Measurements from ENCODE around the gene TUBD1.
"Not testable (repeated sequence)": the region's sequence is repeated elsewhere in the genome, so short reads cannot be mapped to it uniquely, and the experiment has no call there.

The TUBD1 gene, protein sequence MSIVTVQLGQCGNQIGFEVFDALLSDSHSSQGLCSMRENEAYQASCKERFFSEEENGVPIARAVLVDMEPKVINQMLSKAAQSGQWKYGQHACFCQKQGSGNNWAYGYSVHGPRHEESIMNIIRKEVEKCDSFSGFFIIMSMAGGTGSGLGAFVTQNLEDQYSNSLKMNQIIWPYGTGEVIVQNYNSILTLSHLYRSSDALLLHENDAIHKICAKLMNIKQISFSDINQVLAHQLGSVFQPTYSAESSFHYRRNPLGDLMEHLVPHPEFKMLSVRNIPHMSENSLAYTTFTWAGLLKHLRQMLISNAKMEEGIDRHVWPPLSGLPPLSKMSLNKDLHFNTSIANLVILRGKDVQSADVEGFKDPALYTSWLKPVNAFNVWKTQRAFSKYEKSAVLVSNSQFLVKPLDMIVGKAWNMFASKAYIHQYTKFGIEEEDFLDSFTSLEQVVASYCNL

DNA sequence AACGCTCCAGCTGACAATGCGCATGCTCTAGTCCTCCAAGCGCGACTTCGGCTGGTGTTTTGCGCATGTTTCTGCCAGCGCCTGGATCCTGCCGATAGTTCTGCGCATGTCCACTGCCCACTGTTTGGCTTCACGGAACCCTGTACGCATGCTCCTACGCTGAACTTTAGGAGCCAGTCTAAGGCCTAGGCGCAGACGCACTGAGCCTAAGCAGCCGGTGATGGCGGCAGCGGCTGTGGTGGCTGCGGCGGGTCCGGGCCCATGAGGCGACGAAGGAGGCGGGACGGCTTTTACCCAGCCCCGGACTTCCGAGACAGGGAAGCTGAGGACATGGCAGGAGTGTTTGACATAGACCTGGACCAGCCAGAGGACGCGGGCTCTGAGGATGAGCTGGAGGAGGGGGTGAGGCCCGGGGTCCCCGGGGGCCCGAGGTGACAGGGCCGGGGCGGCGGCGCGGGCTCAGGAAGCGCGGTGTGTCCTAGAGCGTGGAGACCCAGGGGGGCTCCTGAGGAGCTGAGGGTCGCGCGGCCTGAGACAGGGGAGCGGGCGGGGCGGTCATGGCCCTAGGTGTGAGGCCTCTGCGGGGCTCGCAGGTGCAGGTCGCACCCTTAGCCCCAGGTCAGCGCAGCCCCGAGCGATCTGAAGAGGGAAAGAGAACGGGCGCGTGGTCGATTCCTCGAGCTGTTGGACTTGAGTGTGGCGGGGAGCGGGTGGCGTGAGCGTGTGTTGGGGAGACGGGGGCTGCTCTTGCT, at the start of gene TUBD1, which contains the start of gene RPS6KB1:
TUBD1 (minus strand) TSS at position 20 of the 752 bp plus-strand sequence. CDS start 1,941 bp downstream, outside the sequence.
RPS6KB1 (plus strand) TSS at position 198 of the 752 bp plus-strand sequence; CDS start at position 262, 64 bp downstream.
- peak; percentile 97 for ATAC-seq
- TF ChIP-seq CSDC2 (CRISPR knock-in tag; IDR thresholded peaks at IDR 0.05): 0 out of 2 replicates have a peak, but pooled peaks have one; percentile 8
- no peak for TF ChIP-seq OSR1 (CRISPR knock-in tag; IDR thresholded peaks at IDR 0.05)

DNA sequence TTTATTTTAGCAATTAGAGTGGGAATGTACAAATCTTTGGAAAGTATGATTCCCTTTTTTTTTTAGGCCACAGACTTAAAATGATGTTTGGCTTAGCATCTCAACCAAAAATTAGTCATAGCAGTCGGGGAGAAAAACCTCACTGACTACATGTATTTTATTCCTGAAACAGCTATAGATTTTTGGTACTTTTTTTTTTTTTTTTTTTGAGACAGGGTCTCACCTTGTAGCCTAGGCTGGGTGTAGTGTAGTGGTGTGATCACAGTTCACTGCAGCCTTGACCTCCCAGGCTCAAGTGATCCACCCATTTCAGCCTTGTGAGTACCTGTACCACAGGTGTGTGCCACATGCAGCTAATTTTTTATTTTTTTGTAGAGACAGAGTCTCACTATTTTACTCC, 48.4 kb upstream of the TUBD1 start:
- no peak for ATAC-seq
- TF ChIP-seq BACH2 (CRISPR knock-in tag; IDR thresholded peaks at IDR 0.05; ENCODE audit: borderline replicate concordance) (no peak), CSDC2 (CRISPR knock-in tag; IDR thresholded peaks at IDR 0.05) (no peak), ISL1 (CRISPR knock-in tag; IDR thresholded peaks at IDR 0.05) (no peak), SNAI2 (CRISPR knock-in tag; IDR thresholded peaks at IDR 0.05) (no peak), TCF4 (CRISPR knock-in tag; IDR thresholded peaks at IDR 0.05; ENCODE audit: borderline replicate concordance) (no peak), RARB (CRISPR knock-in tag; IDR thresholded peaks at IDR 0.05) (no peak), ZNF70 (CRISPR knock-in tag; IDR thresholded peaks at IDR 0.05) (no peak), ZNF8 (CRISPR knock-in tag; IDR thresholded peaks at IDR 0.05) (no peak), ESRRG (CRISPR knock-in tag; IDR thresholded peaks at IDR 0.05) (no peak), ZFP30 (CRISPR knock-in tag; IDR thresholded peaks at IDR 0.05) (no peak), ZC3H10 (CRISPR knock-in tag; IDR thresholded peaks at IDR 0.05) (no peak)
- TF ChIP-seq, protein P1, sequence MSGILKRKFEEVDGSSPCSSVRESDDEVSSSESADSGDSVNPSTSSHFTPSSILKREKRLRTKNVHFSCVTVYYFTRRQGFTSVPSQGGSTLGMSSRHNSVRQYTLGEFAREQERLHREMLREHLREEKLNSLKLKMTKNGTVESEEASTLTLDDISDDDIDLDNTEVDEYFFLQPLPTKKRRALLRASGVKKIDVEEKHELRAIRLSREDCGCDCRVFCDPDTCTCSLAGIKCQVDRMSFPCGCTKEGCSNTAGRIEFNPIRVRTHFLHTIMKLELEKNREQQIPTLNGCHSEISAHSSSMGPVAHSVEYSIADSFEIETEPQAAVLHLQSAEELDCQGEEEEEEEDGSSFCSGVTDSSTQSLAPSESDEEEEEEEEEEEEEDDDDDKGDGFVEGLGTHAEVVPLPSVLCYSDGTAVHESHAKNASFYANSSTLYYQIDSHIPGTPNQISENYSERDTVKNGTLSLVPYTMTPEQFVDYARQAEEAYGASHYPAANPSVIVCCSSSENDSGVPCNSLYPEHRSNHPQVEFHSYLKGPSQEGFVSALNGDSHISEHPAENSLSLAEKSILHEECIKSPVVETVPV (CRISPR knock-in tag; IDR thresholded peaks at IDR 0.05): no peak
- TF ChIP-seq, protein P2, sequence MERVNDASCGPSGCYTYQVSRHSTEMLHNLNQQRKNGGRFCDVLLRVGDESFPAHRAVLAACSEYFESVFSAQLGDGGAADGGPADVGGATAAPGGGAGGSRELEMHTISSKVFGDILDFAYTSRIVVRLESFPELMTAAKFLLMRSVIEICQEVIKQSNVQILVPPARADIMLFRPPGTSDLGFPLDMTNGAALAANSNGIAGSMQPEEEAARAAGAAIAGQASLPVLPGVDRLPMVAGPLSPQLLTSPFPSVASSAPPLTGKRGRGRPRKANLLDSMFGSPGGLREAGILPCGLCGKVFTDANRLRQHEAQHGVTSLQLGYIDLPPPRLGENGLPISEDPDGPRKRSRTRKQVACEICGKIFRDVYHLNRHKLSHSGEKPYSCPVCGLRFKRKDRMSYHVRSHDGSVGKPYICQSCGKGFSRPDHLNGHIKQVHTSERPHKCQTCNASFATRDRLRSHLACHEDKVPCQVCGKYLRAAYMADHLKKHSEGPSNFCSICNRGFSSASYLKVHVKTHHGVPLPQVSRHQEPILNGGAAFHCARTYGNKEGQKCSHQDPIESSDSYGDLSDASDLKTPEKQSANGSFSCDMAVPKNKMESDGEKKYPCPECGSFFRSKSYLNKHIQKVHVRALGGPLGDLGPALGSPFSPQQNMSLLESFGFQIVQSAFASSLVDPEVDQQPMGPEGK (CRISPR knock-in tag; IDR thresholded peaks at IDR 0.05; ENCODE audit: borderline replicate concordance): no peak
- TF ChIP-seq, protein P3, sequence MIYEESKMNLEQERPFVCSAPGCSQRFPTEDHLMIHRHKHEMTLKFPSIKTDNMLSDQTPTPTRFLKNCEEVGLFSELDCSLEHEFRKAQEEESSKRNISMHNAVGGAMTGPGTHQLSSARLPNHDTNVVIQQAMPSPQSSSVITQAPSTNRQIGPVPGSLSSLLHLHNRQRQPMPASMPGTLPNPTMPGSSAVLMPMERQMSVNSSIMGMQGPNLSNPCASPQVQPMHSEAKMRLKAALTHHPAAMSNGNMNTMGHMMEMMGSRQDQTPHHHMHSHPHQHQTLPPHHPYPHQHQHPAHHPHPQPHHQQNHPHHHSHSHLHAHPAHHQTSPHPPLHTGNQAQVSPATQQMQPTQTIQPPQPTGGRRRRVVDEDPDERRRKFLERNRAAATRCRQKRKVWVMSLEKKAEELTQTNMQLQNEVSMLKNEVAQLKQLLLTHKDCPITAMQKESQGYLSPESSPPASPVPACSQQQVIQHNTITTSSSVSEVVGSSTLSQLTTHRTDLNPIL (CRISPR knock-in tag; IDR thresholded peaks at IDR 0.05; ENCODE audit: low read depth): no peak

DNA sequence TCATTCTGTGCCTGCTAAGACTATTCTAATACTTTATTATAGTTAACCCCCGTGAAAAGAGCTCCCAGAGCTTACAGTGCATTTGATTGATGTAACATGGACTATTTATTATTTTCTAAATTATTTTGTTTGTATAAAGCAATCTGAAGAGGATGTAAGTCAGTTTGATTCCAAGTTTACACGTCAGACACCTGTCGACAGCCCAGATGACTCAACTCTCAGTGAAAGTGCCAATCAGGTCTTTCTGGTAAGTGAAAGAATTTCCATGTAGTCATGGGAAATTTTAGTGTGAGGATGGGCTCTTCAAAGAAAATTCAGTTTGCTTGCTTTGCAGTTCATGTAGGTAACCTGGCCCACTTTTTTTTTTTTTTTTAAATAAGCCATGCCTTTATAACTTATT, 48.0 kb upstream of the TUBD1 start:
- not testable (repeated sequence) for ATAC-seq

DNA sequence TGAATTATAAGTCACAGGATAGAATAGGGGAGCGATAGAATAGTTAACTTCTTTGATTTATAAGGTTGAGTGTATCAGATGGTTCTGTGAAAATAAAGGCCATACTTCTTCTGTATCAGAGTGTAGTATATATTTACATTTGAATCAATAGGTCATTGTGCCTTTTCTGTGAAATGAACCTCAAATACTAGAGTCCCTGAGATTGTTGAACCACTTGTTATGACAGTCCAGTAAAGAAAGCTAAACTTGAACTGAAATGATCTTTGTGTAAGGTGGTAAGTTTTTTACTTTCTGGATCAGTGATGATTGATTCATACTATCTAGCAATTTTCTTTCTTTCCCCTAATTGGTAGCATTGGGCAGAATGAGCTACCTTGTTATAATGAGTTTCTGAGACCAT, 40.6 kb upstream of the TUBD1 start:
- ATAC-seq: not testable (repeated sequence)

DNA sequence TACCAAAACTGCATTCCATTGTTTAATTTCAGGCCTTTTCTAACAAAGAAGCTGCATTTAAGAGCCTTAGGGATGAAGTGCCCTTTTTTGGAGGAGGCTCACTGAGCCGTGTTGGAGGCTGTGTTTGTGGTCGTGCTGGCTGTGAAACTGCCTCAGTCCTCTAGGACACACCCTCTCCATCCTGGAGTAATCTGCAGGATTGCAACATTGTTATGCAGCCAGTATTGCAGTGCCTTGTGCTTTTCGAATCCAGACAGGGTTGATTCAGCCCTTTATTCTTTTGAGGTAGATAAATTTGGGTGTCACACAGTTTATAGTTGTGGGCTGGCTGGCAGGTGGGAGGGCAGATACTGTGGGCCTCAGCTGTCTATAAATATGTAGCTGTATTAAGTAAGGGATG, 38.0 kb upstream of the TUBD1 start:
- ATAC-seq: not testable (repeated sequence)

DNA sequence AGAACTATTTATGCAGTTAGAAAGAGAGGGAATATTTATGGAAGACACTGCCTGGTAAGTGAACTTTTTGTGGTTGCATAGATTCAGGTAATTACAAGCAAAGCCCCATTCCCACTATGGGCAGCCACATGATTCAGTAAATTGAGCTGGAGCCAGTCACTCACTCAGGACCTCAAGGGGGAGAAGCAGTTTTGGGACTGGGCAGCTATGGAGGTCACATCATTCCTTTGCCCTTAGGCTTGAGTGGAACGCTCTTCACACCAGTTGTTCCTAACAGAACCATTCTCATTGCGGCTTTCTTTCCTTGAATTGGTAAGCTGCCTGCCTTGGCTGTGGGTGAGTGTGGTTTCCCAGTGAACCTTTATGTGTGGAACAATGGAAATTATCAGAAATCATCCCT, 37.4 kb upstream of the TUBD1 start:
- ATAC-seq: not testable (repeated sequence)

DNA sequence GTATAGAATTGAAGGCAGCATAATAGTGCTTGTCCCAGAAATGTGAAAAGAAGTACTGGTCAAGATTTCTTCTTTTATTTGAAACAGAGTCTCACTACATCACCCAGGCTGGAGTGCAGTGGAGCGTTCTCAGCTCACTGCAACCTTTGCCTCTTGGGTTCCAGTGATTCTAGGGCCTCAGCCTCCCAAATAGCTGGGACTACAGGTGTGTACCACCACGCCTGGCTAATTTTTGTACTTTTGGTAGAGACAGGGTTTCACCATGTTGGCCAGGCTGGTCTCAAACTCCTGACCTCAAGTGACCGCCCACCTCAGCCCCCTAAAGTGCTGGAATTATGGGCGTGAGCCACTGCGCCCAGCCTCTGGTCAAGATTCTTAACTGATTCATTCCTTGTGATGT, 27.9 kb upstream of the TUBD1 start:
- not testable (repeated sequence) for ATAC-seq

DNA sequence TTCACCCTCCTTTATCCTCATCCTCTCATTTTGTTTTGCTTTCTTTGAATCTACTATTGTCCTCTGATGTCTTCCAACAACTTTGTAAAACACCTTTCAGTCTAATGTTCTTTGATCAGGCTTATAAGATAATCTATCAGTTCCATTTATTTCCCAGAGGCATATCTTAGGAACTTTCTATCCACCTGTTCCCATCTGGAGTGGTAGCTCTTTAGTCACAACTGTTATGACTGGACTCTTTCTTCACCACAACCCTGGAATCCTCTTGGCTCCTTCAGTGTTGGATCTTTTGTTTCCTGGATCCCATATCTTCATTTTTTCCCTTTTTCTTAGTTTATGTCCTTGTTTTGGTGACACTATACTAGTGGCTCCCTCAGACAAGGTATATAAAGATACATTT, 23.7 kb upstream of the TUBD1 start:
- TF ChIP-seq, protein P2 (CRISPR knock-in tag; IDR thresholded peaks at IDR 0.05; ENCODE audit: borderline replicate concordance): no peak
- TF ChIP-seq ZNF8 (CRISPR knock-in tag; IDR thresholded peaks at IDR 0.05): no peak
- no peak for ATAC-seq

Data from SK-N-SH treated with all-trans-retinoic acid at 6 μM for 48 hours (cell line).